ENCODE measurements around the gene CNIH1.

CNIH1 gene

GRCh38 chr14:54392131-54392859 lies 48.9 kb downstream of the CNIH1 start:
- Histone ChIP-seq H3K9me2 (replicated peaks; ENCODE audit: insufficient read depth, low read length) (no peaks in the 10 kb centered on the region), H3K9me3 (ENCODE audit: insufficient read depth, low read length) (no peaks in the 10 kb centered on the region), H3K36me3 (ENCODE audit: low read length) (no peaks in the 10 kb centered on the region), H2AFZ (ENCODE audit: low read depth, low read length, severe bottlenecking) (no peak overlapping the region), H3K9ac (ENCODE audit: low read length) (no peak overlapping the region), H3K79me2 (ENCODE audit: insufficient read depth, low read length) (peaks cover 4% of the 10 kb centered on the region; the same call in 1 of the 2 replicates), H3F3A (ENCODE audit: insufficient read depth) (no peaks in the 10 kb centered on the region), H4K20me1 (ENCODE audit: low read depth, low read length) (no peaks in the 10 kb centered on the region), H3K4me2 (ENCODE audit: low read depth, low read length, poor library complexity, severe bottlenecking) (no peak overlapping the region), H3K27me3 (ENCODE audit: low read length) (no peaks in the 10 kb centered on the region), H3K27ac (ENCODE audit: low read depth, low read length) (no peak overlapping the region), H3K4me3 (ENCODE audit: insufficient read depth, low read length, poor library complexity, severe bottlenecking) (no peak overlapping the region)
- TF ChIP-seq EZH2phosphoT487 (conservative IDR thresholded peaks at IDR 0.05; ENCODE audit: low read length) (no peak), CTCF (IDR thresholded peaks at IDR 0.05; ENCODE audit: insufficient read depth, low read length, poor library complexity, severe bottlenecking) (no peak)

- H3K4me3 ChIP-seq (ENCODE audit: insufficient read depth, low read length, poor library complexity, severe bottlenecking): no peak overlapping the region
- H3K36me3 ChIP-seq (ENCODE audit: low read length): no peaks in the 10 kb centered on the region
- no peaks in the 10 kb centered on the region for H3K27me3 ChIP-seq (ENCODE audit: low read length)
- no peak overlapping the region for H3K4me2 ChIP-seq (ENCODE audit: low read depth, low read length, poor library complexity, severe bottlenecking)
- no peaks in the 10 kb centered on the region for H3K9me3 ChIP-seq (ENCODE audit: insufficient read depth, low read length)
- no peaks in the 10 kb centered on the region for H3K9me2 ChIP-seq (replicated peaks; ENCODE audit: insufficient read depth, low read length)
- no peak overlapping the region for H3K27ac ChIP-seq (ENCODE audit: low read depth, low read length)
- H2AFZ ChIP-seq (ENCODE audit: low read depth, low read length, severe bottlenecking): no peak overlapping the region
- no peaks in the 10 kb centered on the region for H3K79me2 ChIP-seq (ENCODE audit: insufficient read depth, low read length)
- H3K9ac ChIP-seq (ENCODE audit: low read length): no peak overlapping the region
- H4K20me1 ChIP-seq (ENCODE audit: low read depth, low read length): no peaks in the 10 kb centered on the region
- TF ChIP-seq EZH2phosphoT487 (conservative IDR thresholded peaks at IDR 0.05; ENCODE audit: low read length) (no peak), CTCF (IDR thresholded peaks at IDR 0.05; ENCODE audit: insufficient read depth, low read length, poor library complexity, severe bottlenecking) (no peak)
- no peaks in the 10 kb centered on the region for H3F3A ChIP-seq (ENCODE audit: insufficient read depth)
These were observed 53.8 kb downstream of the CNIH1 start for GRCh38 chr14:54387328-54387727.

GRCh38 chr14:54385556-54385955 lies 55.6 kb downstream of the CNIH1 start:
- Histone ChIP-seq H3K79me2 (ENCODE audit: insufficient read depth, low read length) (no peaks in the 10 kb centered on the region), H4K20me1 (ENCODE audit: low read depth, low read length) (no peaks in the 10 kb centered on the region), H2AFZ (ENCODE audit: low read depth, low read length, severe bottlenecking) (no peak overlapping the region), H3K36me3 (ENCODE audit: low read length) (no peaks in the 10 kb centered on the region), H3K4me2 (ENCODE audit: low read depth, low read length, poor library complexity, severe bottlenecking) (no peak overlapping the region), H3K9me2 (replicated peaks; ENCODE audit: insufficient read depth, low read length) (no peaks in the 10 kb centered on the region), H3K9me3 (ENCODE audit: insufficient read depth, low read length) (no peaks in the 10 kb centered on the region), H3K4me3 (ENCODE audit: insufficient read depth, low read length, poor library complexity, severe bottlenecking) (no peak overlapping the region), H3K27ac (ENCODE audit: low read depth, low read length) (no peak overlapping the region), H3K9ac (ENCODE audit: low read length) (no peak overlapping the region), H3F3A (ENCODE audit: insufficient read depth) (no peaks in the 10 kb centered on the region), H3K27me3 (ENCODE audit: low read length) (no peaks in the 10 kb centered on the region)
- TF ChIP-seq EZH2phosphoT487 (conservative IDR thresholded peaks at IDR 0.05; ENCODE audit: low read length) (no peak), CTCF (IDR thresholded peaks at IDR 0.05; ENCODE audit: insufficient read depth, low read length, poor library complexity, severe bottlenecking) (no peak)

All from SU-DHL-6 (cell line).